ENCODE results near the gene PLA1A.

The PLA1A gene

DNA sequence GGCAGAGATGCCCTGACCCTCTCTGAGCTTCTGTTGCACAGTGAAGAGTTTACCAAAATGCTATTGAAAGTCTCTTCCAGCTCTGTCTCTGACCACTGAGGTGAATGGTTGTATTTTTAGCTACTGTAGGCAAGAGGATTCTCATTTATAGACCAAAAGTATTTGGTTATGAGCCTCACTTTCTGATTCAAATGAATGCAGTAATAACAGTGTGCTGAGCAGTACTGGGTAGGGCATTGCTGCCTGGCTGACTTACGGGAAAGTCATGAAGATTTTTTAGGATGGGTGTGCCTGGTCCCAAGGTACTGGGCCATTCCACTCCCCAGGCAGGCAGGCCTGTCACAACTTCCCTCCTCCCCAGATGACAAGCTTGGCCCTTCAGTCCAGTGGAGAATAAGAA is 15.5 kb downstream of the PLA1A start:
- TF ChIP-seq, protein P1, sequence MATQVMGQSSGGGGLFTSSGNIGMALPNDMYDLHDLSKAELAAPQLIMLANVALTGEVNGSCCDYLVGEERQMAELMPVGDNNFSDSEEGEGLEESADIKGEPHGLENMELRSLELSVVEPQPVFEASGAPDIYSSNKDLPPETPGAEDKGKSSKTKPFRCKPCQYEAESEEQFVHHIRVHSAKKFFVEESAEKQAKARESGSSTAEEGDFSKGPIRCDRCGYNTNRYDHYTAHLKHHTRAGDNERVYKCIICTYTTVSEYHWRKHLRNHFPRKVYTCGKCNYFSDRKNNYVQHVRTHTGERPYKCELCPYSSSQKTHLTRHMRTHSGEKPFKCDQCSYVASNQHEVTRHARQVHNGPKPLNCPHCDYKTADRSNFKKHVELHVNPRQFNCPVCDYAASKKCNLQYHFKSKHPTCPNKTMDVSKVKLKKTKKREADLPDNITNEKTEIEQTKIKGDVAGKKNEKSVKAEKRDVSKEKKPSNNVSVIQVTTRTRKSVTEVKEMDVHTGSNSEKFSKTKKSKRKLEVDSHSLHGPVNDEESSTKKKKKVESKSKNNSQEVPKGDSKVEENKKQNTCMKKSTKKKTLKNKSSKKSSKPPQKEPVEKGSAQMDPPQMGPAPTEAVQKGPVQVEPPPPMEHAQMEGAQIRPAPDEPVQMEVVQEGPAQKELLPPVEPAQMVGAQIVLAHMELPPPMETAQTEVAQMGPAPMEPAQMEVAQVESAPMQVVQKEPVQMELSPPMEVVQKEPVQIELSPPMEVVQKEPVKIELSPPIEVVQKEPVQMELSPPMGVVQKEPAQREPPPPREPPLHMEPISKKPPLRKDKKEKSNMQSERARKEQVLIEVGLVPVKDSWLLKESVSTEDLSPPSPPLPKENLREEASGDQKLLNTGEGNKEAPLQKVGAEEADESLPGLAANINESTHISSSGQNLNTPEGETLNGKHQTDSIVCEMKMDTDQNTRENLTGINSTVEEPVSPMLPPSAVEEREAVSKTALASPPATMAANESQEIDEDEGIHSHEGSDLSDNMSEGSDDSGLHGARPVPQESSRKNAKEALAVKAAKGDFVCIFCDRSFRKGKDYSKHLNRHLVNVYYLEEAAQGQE (IDR thresholded peaks at IDR 0.05; ENCODE audit: insufficient read depth in 1 of 2, low read depth in 2 of 2, low read length in 2 of 2) = no peak
- TF ChIP-seq TAF1 (IDR thresholded peaks at IDR 0.05; ENCODE audit: borderline replicate concordance, insufficient read depth, low read length) (no peak), POLR2AphosphoS5 (IDR thresholded peaks at IDR 0.05; ENCODE audit: low read depth, low read length) (no peak), SIN3A (IDR thresholded peaks at IDR 0.05; ENCODE audit: borderline replicate concordance, insufficient read depth, low read length) (no peak), FOXP2 (optimal IDR thresholded peaks at IDR 0.05; ENCODE audit: borderline replicate concordance, extremely low read depth, extremely low read length, insufficient read depth) (no peak)

DNA sequence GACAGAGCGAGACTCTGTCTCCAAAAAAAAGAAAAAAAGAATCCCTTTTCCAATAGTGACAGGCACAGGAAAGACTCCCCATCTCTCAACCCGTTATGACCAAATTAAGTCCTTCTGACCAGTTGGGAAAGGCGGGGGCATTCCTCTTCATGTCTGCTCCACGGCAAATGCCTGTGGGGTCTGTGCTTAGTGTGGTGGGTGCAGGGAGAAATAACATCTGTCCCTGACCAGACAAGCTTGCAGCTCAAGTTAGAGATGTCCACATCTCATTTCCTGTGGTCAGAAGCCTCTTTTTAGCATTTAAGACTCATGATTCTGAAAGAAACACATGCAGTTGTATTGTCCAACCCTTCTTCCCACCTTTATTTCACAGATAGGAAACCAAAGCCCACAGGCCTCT is 16.2 kb downstream of the PLA1A start:
- no peak for TF ChIP-seq TAF1 (IDR thresholded peaks at IDR 0.05; ENCODE audit: borderline replicate concordance, insufficient read depth, low read length)
- no peak for TF ChIP-seq FOXP2 (optimal IDR thresholded peaks at IDR 0.05; ENCODE audit: borderline replicate concordance, extremely low read depth, extremely low read length, insufficient read depth)
- no peak for TF ChIP-seq POLR2AphosphoS5 (IDR thresholded peaks at IDR 0.05; ENCODE audit: low read depth, low read length)
- TF ChIP-seq, protein P1 (IDR thresholded peaks at IDR 0.05; ENCODE audit: insufficient read depth in 1 of 2, low read depth in 2 of 2, low read length in 2 of 2) = no peak
- no peak for TF ChIP-seq SIN3A (IDR thresholded peaks at IDR 0.05; ENCODE audit: borderline replicate concordance, insufficient read depth, low read length)

DNA sequence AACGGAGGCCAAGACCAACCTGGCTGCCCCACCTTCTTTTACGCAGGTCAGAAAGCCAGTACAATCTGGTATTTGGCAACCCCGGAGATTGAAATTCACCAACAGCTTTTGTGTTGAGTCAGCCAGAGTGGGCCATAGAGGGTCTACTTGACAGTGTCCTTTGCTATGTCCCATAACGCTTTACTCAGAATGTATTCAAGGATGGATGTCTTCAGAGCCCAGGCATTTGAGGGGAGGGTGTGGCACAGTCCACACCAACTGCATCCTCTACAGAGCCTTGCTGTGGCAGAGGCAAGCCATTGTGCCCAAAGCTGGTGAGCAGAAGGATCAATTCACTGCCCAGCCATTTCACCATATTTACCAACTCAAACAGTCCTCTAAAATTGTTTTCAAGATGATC is 18.4 kb downstream of the PLA1A start:
- no peak for TF ChIP-seq POLR2AphosphoS5 (IDR thresholded peaks at IDR 0.05; ENCODE audit: low read depth, low read length)
- no peak for TF ChIP-seq FOXP2 (optimal IDR thresholded peaks at IDR 0.05; ENCODE audit: borderline replicate concordance, extremely low read depth, extremely low read length, insufficient read depth)
- no peak for TF ChIP-seq TAF1 (IDR thresholded peaks at IDR 0.05; ENCODE audit: borderline replicate concordance, insufficient read depth, low read length)
- TF ChIP-seq, protein P1 (IDR thresholded peaks at IDR 0.05; ENCODE audit: insufficient read depth in 1 of 2, low read depth in 2 of 2, low read length in 2 of 2) = no peak
- TF ChIP-seq SIN3A (IDR thresholded peaks at IDR 0.05; ENCODE audit: borderline replicate concordance, insufficient read depth, low read length) = no peak

DNA sequence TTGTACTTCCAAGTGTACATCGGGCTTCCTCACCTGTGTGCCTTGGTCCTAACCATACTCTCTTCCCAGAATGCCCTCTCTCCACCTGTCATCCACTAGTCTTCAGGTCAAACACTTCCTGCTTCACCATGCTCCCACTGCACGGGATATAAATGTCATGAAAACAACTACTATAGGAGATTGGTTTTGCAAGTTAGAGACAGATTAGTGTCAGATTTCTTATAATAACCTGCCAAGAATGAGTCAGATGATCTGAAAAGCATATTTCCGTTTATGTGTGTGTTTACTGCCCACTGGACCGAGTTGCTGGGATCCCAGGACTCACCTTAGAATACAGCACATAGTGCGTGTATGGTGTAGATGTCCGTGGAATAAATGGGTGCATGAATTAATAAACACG is 21.4 kb downstream of the PLA1A start:
- TF ChIP-seq, protein P1 (IDR thresholded peaks at IDR 0.05; ENCODE audit: insufficient read depth in 1 of 2, low read depth in 2 of 2, low read length in 2 of 2) = no peak
- TF ChIP-seq FOXP2 (optimal IDR thresholded peaks at IDR 0.05; ENCODE audit: borderline replicate concordance, extremely low read depth, extremely low read length, insufficient read depth) (no peak), SIN3A (IDR thresholded peaks at IDR 0.05; ENCODE audit: borderline replicate concordance, insufficient read depth, low read length) (no peak), POLR2AphosphoS5 (IDR thresholded peaks at IDR 0.05; ENCODE audit: low read depth, low read length) (no peak), TAF1 (IDR thresholded peaks at IDR 0.05; ENCODE audit: borderline replicate concordance, insufficient read depth, low read length) (no peak)

DNA sequence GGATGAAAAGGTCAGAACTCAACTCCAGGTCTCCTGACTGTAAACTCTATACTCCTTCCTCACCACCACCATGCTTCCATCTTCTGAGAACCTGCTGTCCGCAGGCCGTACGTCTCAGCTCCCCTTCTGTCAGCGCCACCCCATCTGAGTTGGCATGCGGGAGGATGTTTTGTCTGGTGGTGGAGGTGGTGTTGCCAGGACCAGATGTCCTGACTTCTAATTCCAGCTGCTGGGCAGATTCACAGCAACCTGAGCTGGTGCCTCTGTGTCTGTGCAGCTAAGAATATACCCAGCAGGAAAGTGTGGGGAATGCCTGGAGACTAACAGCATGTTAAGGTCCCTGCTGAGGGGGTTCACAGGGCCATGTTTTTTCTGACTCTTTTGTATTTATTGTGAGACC is 23.2 kb downstream of the PLA1A start:
- TF ChIP-seq TAF1 (IDR thresholded peaks at IDR 0.05; ENCODE audit: borderline replicate concordance, insufficient read depth, low read length) (no peak), POLR2AphosphoS5 (IDR thresholded peaks at IDR 0.05; ENCODE audit: low read depth, low read length) (no peak), SIN3A (IDR thresholded peaks at IDR 0.05; ENCODE audit: borderline replicate concordance, insufficient read depth, low read length) (no peak), FOXP2 (optimal IDR thresholded peaks at IDR 0.05; ENCODE audit: borderline replicate concordance, extremely low read depth, extremely low read length, insufficient read depth) (no peak)
- TF ChIP-seq, protein P1 (IDR thresholded peaks at IDR 0.05; ENCODE audit: insufficient read depth in 1 of 2, low read depth in 2 of 2, low read length in 2 of 2) = no peak
